Esophagus muscularis mucosa (tissue), 4 donors: ENCODE measurements around the gene NME2.

Source experiments
- CTCF ChIP-seq, 3 experiments: fragments of 200-600 bp in 2 of 3; fragments of 450-650 bp in 1 of 3; sonication (generic) in 2 of 3; IDR thresholded peaks; one replicate each; pipeline ENCODE4 v1.5.1; 2017 to 2019; ENCODE audit warnings: antibody characterized with exemption in 3 of 3, mild to moderate bottlenecking in 2 of 3, moderate library complexity in 1 of 3
- EP300 ChIP-seq: sonication (generic); formaldehyde crosslinking; IDR thresholded peaks from one replicate; pipeline ENCODE4 v1.6.1; 2017; ENCODE audit warnings: antibody characterized with exemption
- POLR2A ChIP-seq: fragments of 450-650 bp; IDR thresholded peaks from one replicate; pipeline ENCODE4 v1.6.1; 2017; ENCODE audit warnings: antibody characterized with exemption, moderate library complexity, mild to moderate bottlenecking, low read depth
- POLR2AphosphoS5 ChIP-seq, 2 donors: sonication (generic); formaldehyde crosslinking; IDR thresholded peaks; one replicate each; pipeline ENCODE4 v1.6.1; 2017; ENCODE audit warnings: antibody characterized with exemption in 2 of 2

GRCh38 chr17:51214920-51215319 lies 48.7 kb downstream of the NME2 start:
- TF ChIP-seq POLR2A: no peak
- no peak for TF ChIP-seq CTCF (IDR thresholded peaks at IDR 0.05)
- TF ChIP-seq EP300: no peak
- no peak for TF ChIP-seq POLR2AphosphoS5 (IDR thresholded peaks at IDR 0.05)
